Measurements from ENCODE around the gene POP7. TPM values are rescaled to one million over a fixed set of nuclear protein-coding genes. Genes with fewer than 3 reads are reported as not detected.

Gene POP7
- total and polyA plus RNA-seq, 2 of the 4 experiments (the other 2 are of a cell fraction): 14.9 to 38.0 TPM

- H3K4ac ChIP-seq (ENCODE audit: low read depth, low read length): no peak overlapping the region; the same call in 1 of the 2 replicates
- H3K27me3 ChIP-seq (ENCODE audit: control insufficient read depth, insufficient read depth, low read length): no peaks in the 10 kb centered on the region
- H3K4me2 ChIP-seq (ENCODE audit: low read depth, low read length): peak overlapping the region; percentile 70
- in situ Hi-C loops (cut with MboI; ENCODE audit: low sequenced_read_pairs) (loop anchor here (10.0 kb wide), 1 partner anchor 228 kb away; the partner anchor contains the start of gene SPACDR), intact Hi-C loops (cut with micrococcal nuclease) (loop anchor here (5.0 kb wide), 1 partner anchor 90 kb away; the partner anchor contains the start of gene PCOLCE), dilution Hi-C loops (cut with HindIII; ENCODE audit: low sequenced_read_pairs, unreplicated experiment) (no loop called here)
- no TSS peak for BruUV-seq (replicated peaks)
- peaks cover 54% of the 10 kb centered on the region for H4K20me1 ChIP-seq (ENCODE audit: insufficient read depth, low read length)
- H3K14ac ChIP-seq (replicated peaks; ENCODE audit: low read depth, low read length): peak overlapping the region; percentile 83; the same call in 1 of the 2 replicates
- no peaks in the 10 kb centered on the region for H3K9me1 ChIP-seq (ENCODE audit: insufficient read depth, low read length)
- H3K79me1 ChIP-seq (ENCODE audit: low read depth in 1 of 2, low read length in 2 of 2): peaks cover 29 to 55% of the 10 kb centered on the region in 2 experiments
- DNase-seq (no peak), ATAC-seq (ENCODE audit: low read depth) (no peak)
- TF ChIP-seq MAFK (IDR thresholded peaks at IDR 0.05; ENCODE audit: low read depth, low read length): no peak
- ChIA-PET POLR2A (ENCODE audit: unreplicated experiment) (interaction anchor here (1.0 to 1.7 kb wide), 2 partner anchors 12 to 90 kb away, joined by 4 to 5 read pairs; no protein-coding TSS in a partner anchor), CTCF (interaction anchor here (0.6 to 1.7 kb wide), 7 partner anchors 8 to 394 kb away, joined by 3 to 7 read pairs (median 4); partner anchors contain the start of genes MOSPD3 and POP7)
- no peaks in the 10 kb centered on the region for H3K9me3 ChIP-seq (ENCODE audit: control insufficient read depth, insufficient read depth, low read length)
- H2AFZ ChIP-seq (replicated peaks; ENCODE audit: low read length, poor library complexity): no peak overlapping the region
- H3K4me1 ChIP-seq (ENCODE audit: control insufficient read depth, insufficient read depth, low read length): peaks cover 20% of the 10 kb centered on the region
- no peak overlapping the region for H2BK5ac ChIP-seq (ENCODE audit: low read depth, low read length, poor library complexity, severe bottlenecking)
- no CpG with 5 or more reads among the region's 6 CpGs for WGBS, 2 experiments (ENCODE audit: extremely low coverage in 2 of 2, insufficient read length in 1 of 2)
- H4K5ac ChIP-seq (ENCODE audit: low read depth, low read length): no peak overlapping the region
- H3K4me3 ChIP-seq (ENCODE audit: insufficient read depth, low read depth, low read length): peak overlapping the region; percentile 56
- H3K27ac ChIP-seq (ENCODE audit: insufficient read depth, low read length): 0 out of 2 replicates have a peak overlapping the region, but pooled peaks have one; percentile 21
- no peak overlapping the region for H2BK20ac ChIP-seq (ENCODE audit: low read depth, low read length)
- no peak overlapping the region for H4K8ac ChIP-seq (ENCODE audit: low read depth in 2 of 2, low read length in 2 of 2)
- H2BK120ac ChIP-seq (ENCODE audit: low read depth, low read length): no peak overlapping the region
- H2AK9ac ChIP-seq (replicated peaks; ENCODE audit: low read depth, low read length, poor library complexity): no peak overlapping the region
- no peak overlapping the region for H2BK15ac ChIP-seq (ENCODE audit: low read depth, low read length)
- H4K91ac ChIP-seq (ENCODE audit: insufficient read depth, low read depth, low read length): no peak overlapping the region
- no peak overlapping the region for H3K18ac ChIP-seq (ENCODE audit: low read depth, low read length)
- peak overlapping the region; percentile 90 for H3K23ac ChIP-seq (ENCODE audit: low read depth, low read length)
- no peak overlapping the region for H2AK5ac ChIP-seq (ENCODE audit: low read depth, low read length)
- peak overlapping the region; percentile 87 for H3K9ac ChIP-seq (ENCODE audit: low read depth, low read length)
- H3K56ac ChIP-seq (ENCODE audit: extremely low read depth, insufficient read depth, low read length): no peak overlapping the region
- H3K36me3 ChIP-seq (ENCODE audit: control insufficient read depth, insufficient read depth, low read length): peaks cover 15% of the 10 kb centered on the region
These were observed 13.4 kb upstream of the POP7 start for GRCh38 chr7:100692578-100692961.

Measured in IMR-90 (cell line).